ENCODE results near the gene ROR1.

Gene ROR1

DNA sequence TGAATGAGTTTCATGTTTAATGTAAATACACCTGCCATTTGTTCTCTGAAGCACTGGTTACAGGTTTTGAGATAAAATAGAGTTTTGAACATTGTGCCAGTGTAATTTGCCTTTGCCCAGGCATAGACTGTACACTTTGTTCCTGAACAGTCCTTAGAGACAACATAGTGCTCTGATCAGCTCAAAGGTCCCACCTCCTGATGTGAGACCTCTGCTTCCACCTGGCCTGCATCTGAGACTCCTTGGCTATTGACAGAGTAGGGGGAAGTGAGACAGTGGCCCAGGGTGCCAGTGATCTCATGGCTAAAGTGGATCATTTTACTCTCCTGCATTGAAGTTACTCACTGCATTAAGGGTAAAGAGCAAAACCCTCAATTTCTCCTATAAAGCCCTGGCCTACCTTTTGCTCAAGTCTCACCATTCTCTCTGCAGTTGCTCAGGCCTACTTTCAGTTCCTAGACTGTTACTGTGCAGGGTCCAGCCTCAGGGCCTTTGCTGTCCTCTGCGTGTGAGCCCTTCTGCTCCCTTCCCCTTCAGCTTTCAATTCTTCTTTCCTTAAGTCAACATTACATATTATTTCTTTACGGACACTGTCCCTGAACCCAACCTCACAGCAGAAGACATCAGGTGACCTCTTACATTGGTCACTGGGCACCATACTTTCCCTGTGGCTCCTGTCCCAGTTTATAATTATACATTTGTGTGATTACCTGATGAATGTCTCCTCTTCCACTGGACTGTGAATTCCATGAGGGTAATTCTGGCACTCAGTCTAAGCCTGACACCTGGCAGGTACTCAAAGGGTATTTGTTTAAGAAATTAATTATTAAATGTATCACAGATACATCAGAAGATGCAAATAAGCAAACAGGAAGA lies 142.9 kb downstream of the ROR1 start:
- no peak for DNase-seq

DNA sequence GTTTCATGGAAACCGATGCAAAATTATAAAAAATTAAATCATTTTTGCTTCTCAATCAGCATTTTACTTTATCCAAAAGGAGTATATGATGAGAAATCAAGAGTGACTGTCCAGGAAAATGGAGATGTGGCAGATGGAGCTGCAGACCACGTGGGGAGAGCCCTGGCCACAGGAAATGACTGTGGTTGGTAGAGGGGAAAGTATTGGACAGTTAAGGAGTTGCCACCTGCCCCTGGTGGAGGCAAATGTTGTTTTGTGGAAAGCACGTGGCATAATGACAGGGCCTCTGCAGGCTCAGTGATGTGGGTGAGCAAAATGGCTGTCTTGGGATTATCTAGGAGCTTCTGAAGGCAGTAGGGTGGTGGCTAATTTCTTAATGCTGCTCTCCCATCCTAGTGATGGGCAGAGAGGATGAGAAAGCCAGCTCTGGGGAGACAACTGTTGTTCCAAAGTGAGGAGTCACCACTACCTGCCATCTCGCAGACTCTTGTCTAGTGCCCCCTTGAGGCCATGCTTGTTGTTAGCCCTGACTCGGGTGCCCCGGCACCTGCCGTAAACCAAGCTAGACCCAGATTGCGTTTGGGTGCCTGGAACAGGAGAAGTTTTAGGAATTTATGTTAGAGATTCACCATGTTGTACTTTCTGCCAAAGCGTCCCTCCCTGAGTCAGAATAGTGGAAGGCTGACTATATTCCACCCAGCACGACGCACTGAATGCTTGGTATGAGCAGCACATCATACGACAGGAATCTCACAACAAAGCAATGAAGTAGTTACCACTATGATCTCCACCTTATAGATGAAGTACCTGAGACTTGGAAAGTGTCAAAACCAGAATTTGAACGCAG lies 144.0 kb downstream of the ROR1 start:
- no peak for DNase-seq

DNA sequence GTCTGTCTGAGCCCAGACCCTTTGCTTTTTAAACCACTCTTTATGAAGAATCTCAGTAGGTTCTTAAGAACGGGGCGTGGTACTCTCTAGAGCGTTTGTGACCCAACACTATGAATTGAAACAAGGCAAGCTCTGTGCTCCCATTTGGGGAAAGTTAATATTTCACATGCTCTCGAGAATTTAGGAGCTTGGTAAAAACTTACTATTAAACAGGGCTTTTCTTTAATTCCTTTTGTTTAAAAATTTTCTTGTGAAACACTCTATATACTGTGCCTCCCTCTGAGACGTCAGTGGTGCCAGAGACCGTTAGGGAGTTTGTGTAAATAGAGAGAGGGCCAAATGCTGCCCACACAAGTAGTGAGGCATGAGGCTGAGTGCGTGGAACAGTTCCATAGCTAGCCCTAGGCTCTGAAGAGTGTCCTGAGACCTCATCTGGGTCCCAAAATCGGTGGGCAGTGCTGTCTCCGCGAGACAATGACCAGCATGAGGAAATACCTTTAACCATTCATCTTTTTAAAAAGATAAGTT lies 144.7 kb downstream of the ROR1 start:
- no peak for DNase-seq

DNA sequence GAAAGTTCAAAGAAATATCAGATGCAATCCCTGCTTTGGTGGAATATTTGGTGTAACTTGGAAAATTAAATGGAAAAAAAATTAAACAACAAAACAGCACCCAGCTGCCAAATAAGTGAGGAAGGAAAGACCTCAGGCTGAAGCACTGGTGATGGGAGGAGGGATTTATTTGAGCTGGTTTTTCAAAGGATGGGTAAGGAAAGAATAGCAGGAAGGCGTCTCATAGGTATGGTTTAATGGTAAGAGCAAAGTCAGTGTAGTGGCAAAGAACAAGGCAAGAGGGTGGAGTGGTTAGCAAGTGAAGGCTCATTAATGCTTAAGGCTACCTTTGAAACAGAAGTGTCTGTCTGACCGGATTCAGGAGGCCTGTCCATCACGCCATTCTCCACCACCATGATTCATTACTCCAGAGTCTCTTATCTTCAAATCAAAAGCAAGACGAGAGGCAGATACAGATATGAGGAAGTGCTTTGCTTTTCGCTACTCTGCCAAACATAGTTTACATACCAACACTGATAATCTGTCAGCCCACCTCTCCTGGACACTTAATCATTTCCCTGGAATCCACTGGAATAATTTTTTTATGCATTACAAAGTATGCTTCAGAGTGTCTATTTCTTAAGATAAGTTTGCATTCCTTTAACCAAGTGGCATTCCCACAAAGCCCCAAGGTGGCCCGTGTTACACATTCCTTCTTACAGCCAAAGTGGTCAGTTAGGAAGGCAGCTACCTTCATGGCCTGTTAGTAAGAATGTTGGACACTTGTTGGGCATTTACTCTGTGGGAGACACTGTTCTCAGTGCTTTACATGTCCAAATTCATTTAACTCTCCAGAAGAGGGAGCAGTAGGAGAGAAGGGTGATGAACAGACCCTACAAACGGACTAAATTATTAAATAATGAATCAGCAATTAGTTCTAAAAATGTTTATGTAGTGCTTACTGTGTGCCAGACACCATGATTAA lies 146.6 kb downstream of the ROR1 start:
- DNase-seq = no peak

DNA sequence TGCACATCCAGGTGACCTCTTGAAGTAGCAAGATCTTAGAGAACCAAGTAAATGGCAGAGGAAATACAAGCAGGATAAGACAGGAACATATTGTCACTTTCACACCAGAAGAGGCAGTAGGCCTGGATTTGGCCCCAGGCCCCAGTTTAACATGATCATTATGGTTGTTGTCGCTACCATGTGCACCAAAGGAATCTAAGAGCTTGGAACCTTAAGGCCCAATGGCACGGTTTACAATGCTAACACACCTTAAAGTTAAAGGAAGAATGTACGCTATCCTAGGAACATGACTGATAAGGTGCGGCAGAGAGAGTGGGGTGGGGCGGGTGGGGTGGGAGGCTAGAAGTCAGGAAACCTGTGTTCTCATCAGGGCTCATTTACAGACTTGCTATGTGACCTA lies 147.5 kb downstream of the ROR1 start:
- no peak for DNase-seq

DNA sequence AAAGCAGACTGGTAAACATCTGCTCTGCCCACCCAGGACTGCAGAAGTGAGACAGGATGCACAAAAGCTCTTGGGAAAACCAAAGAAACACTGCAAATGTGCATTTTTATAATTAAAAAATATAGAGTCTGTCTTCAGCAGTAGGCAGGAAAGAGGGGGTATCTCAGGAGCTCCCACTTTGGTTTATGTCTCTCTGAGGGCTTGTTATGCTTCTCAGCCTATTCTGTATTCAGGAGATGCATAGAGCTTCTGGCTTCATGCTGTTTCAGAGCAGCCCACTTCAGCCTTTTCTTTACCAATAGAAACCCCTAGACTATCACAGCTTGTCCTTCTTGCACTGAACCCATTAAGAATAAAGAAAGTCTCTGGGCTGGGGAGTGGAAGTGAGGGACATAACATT lies 148.0 kb downstream of the ROR1 start:
- no peak for DNase-seq

DNA sequence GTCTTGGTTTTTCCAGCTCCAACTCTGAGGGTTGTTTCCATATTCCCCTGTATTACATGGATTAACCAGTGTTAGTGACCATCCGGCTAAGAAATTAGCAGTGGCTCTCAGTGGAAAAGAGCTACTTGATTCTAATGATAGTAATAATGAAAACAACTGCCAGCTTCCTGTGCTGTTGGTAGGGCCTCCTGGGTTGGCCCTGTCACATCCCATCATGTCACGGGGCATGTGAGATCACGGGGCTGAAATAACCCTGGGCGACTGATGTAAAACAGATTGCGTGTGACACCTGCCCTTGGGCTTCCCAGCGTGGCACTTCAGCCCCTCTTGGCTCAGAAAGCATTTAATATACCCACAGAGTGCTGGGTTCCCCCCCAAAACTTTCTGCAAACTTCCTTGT lies 149.0 kb downstream of the ROR1 start:
- no peak for DNase-seq

DNA sequence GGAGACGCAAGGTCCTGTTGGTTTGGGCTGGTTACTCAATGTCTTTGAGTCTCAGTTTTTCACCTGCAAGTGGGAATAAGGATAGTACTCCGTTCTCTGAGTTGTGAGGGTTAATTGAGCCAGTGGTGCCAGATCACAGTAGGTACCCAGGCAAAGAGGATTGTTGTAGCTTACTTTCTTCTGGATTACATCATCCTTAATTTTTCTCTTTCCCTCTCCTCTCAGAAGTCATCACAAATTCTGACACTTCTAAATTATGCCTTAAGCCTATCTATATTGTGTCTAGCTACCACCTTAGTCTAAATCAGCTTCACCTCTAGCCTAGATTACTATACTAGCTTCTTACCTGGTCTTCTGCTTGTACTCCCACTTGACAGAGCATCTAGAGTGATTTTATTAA lies 149.5 kb downstream of the ROR1 start:
- DNase-seq = no peak

DNA sequence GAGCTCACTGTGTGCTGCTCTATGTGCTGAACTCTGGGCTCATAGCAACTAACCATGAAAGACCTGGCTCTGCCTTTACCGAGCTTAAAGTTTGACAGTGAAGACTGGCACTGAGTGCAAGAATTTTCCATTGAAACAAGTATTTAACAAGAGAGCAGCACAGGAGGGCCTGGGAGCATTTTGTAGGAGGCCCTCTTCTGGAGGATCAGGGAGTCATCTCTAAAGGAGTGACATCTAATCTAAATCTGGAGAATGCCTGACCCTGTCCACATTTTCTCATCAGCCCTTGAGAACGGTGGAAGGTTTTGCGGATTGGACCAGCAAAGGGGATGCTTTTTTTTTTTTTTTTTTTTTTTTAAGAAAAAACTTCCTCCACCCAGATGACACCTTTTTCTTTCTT lies 150.8 kb downstream of the ROR1 start:
- DNase-seq = no peak

DNA sequence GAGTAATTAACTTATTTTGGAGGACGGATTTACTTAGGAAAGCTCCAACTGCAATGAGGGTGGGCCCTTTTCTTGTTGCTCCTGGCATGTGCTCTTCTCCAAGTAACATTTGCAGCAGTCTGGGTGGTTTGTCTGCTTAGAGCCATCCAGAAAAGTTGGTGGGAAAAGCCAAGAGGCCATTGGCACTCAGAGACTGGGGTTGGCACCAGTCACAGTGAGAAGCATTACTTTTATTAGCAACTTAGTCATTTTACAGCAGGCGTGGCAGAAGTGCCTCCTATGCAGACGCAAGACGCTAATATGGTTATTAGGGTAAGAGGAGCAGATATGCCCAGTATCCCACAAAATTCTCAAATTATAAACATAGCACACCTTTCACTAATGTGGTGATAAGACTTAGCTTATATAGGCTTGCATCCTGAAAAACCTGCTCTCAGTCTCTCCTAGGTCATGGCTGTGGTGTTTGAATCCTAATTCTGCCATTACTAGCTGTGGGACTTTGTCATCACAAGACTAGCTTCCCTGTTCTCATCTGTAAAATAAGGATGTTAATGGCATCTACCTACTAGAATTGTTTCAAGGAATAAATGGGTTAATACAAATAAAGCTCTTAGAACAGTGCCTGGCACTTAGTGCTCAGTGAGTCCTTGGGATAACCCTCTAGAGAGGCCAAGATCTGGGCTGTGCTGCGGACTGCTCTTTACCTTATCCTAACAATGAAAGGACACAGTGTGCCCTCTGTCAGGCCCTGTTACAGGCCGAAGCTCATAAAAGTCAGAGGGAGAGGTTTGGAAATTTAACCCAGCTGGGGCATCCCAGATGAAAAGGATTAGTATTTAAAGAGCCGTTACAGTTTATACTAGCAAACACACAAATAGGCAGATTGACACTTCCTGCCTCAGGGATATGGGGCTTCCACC lies 154.6 kb downstream of the ROR1 start:
- DNase-seq = no peak

DNA sequence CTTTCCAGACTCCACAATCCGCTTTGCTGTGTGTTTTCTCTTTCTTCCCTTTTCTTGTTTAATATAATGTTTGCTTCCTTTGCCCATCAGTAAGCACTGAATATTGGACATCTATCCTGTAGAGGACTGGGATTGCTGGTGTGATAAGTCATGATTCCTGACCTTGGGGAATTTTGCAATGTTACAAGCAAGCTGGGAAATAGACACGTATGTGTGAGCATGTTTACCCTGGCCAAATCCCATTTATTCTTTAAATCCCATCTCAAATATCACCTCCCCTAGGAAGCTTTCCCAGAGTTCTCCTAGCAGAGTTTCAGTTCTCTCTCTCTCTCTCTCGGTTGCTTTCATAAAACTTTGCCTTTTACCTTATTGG lies 155.3 kb downstream of the ROR1 start:
- DNase-seq = no peak

DNA sequence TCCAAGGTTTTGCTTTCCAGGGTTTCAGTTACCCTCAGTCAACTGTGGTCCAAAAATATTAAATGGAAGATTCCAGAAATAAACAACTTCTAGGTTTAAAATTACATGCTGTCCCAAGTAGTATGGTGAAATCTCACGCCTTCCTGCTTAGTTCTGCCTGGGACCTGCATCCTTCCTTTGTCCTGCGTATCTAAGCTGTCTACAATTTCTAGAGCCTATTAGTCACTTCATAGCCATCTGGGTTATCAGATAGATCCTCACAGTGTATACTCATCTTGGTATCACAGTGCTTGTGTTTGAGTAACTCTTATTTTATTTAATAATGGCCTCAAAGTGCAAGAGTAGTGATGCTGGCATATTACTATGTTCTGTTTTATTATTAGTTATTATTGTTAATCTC lies 157.7 kb downstream of the ROR1 start:
- no peak for DNase-seq

DNA sequence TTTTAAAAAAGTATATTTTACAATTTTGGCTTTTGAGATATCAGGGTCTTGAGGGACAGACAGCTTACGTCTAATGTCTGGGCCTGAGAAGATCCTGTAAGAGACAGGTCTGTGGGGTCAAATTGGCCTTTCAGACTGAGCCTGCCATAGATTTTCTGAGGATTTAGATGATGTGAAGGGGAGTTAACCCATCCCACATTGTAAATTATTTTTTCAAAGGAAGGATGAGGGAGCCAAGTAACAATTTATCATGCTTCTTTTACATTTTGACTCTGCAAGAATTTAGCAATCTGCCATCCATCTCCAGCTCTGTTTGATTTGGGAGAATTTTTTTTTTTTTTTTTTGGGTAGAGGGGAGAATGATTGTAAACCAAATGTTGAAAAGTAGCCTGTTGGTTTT lies 160.9 kb downstream of the ROR1 start:
- no peak for DNase-seq

DNA sequence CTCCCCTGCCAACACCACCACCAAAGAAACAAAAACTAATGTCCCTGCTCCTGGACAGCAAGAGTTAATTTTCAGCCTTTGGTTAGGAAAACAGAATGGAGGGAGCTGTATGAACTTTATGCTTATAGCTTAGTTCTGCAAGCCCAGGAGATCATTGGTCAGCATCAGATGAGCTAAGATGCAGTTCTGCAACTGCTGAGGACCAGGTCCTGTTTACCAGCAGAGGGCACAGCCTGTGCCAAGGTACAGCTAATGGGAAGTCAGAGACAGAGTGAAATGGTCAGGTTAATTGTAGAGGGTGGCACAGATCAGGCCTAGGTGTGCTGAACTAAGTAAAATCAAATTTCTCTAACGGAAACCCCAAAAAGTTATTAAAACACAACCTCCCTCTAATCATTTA lies 161.3 kb downstream of the ROR1 start:
- no peak for DNase-seq

DNA sequence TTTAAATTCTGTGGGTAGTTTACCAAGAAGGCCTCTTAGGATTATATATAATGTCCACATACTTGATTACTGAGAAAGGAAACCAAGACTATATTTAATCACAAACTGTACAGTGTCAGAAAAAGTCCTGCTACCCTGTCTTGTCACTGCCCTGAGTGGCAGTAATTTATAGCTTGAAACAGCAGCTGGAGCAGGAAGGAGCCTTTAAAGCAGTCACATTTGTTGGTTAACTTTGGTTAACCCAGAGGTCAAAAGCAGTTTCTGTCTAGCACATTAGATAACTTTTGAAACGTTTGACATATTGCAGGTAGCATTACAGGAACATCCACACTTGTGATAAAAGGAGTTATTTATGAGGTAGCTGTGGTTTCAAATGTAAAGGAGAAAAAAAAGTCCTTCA lies 161.7 kb downstream of the ROR1 start:
- no peak for DNase-seq

DNA sequence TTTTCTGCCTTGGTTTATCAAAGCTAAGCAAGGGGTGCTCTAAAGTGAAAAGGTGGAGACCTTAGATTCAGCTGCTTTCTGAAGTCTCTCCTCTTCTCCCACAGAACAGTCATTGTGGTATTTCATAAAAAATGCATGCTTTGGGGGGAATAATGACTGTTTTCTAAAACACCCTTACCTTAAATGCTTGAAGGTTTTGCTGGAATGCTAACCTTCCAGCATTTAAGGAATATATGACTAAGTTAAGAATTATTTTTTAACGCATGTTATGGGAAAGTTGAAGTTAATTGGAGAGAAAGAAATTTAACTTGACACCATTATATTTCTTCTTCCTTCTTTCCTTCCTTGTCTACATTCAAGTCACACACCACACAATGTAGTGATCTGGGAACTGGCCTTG lies 162.5 kb downstream of the ROR1 start:
- DNase-seq = no peak

DNA sequence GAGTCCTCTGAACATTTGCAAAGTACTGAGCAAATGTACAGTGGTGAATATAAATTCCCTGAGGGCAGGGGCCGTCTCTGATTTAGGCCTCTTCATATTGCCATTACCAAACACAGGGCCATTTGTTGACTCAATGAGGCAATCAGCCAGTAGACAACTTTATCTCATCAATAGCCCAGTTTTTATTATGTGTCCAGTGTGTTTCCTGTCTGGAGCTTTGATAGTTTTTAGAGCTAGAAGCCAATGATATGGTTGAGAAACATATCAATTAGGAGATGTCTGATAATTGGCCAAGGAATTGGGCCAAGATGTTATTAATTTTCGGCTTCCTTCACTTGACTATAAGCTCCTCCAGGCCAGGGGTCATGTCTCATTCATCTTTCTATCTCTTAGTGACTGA lies 163.0 kb downstream of the ROR1 start:
- no peak for DNase-seq

DNA sequence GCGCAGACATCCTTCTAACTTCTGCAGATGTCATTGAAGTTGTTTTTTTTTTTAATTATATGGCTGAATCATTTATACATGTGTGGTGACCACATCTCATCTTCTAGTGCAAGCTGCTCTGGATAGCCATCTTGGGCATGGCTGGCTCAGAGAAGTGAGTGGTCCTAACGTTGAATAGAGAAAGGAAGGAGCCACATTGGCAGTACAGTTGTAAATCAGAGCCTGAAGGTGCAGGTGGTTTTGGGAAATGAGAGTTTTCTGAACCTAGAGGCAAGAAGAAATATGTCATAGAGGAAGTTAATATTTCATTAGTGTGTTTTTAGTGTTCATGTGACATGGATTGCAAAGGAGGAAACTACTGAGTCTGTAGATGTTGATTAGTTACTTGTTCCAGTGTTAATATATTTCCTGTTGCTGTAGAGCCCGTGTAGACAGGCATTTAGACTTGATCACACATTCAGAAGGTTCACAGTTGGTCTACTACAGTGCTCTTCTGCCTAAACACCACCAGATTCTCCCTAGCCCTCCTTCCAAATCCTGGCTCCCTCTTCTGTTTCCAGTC lies 163.7 kb downstream of the ROR1 start:
- no peak for DNase-seq

DNA sequence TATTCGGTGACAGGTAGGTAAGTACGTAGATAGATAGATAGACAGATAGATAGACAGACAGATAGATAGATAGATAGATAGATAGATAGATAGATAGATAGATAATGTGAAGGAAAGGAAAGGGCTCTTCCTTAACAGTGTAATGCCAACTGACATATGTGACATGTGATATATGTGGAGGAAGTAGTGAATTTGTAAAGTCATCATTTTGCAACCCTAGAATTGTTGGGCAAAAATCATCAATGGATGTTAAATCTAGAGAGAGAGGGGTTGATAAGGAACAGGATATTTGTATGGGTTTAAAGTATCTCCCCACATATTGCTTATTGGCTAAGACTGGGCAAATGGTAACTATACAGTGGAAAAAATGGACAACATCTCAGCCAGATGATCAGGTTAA lies 166.6 kb downstream of the ROR1 start:
- DNase-seq = no peak

DNA sequence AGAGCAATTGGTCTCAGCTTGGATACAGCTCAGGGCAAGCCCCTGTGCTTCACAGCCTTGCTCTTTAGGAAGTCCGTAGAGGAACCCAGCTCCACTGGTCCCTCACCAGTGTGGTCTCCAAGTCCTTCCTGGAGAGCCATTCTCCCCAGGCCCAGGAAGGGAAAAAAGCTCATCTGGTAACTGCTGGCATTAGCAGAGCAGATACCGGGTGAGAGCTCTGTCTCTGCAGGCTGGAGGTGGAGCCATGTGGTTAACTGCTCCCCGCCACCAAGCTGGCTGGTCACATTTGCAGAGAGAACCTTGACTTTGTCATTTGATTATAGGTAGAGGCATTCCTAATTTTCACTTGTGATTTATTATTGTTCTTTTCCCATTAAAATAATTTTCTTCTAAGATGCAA lies 169.6 kb downstream of the ROR1 start:
- DNase-seq = no peak

DNA sequence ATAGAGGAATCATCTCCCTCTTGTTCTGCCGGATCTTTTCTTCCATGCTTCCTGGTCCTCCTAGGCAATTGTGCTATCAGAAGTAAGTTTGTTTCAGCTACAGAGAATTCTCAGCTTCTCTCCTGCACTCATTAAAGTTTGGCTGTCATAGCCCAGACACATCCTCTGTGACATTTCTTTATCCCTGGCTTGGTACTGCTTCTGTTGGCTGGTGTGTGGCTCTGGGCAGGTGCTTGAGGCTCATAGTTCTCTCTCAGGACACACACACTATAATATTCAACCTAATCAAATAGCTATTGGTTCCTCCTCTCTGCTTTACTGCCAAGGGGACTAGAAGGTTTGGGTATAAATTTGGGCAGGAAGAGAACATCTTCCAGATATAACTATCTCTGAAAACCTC lies 172.1 kb downstream of the ROR1 start:
- DNase-seq = no peak

All from activated CD4-positive, CD25-positive, alpha-beta regulatory T cell (primary cell).